Kidney (tissue), 14 donors: ENCODE measurements around the gene TIMD4. TPM values are rescaled to one million over a fixed set of nuclear protein-coding genes. Genes with fewer than 3 reads are reported as not detected.

Experiments used
- DNase-seq, 5 donors: peaks; one replicate each; pipeline ENCODE4 v3.0.0-alpha.2; 2013 to 2020
- FAIRE-seq: peaks from 2 replicates; lab custom pipeline; 2012; peaks lifted over from hg19 to GRCh38; lab: Jason Lieb, UNC
- H3K27ac ChIP-seq, 2 donors: one replicate each; pipeline ENCODE4 v1.7.0; 2013; ENCODE audit warnings: low read depth in 2 of 2, low read length in 2 of 2, inconsistent platforms in 1 of 2
- H3K27me3 ChIP-seq: one replicate; pipeline ENCODE4 v1.7.1; 2013; ENCODE audit warnings: low read length, inconsistent platforms; ENCODE audit not compliant: control insufficient read depth, insufficient read depth
- H3K36me3 ChIP-seq, 3 donors: one replicate each; pipeline versions ENCODE4 v1.7.0 to v1.7.1; 2013; ENCODE audit warnings: low read length in 3 of 3, control low read depth in 1 of 3, inconsistent platforms in 1 of 3; ENCODE audit not compliant: insufficient read depth in 3 of 3, control insufficient read depth in 2 of 3
- H3K4me1 ChIP-seq, 3 donors: one replicate each; pipeline versions ENCODE4 v1.7.0 to v1.7.1; 2013; ENCODE audit warnings: low read length in 3 of 3, inconsistent platforms in 1 of 3, low read depth in 1 of 3; ENCODE audit not compliant: control insufficient read depth in 2 of 3, insufficient read depth in 2 of 3
- H3K4me3 ChIP-seq, 3 donors: one replicate each; pipeline versions ENCODE4 v1.7.0 to v1.8.1; 2013; ENCODE audit warnings: low read length in 3 of 3, control low read depth in 1 of 3, inconsistent platforms in 1 of 3
- H3K9ac ChIP-seq, 3 donors: one replicate each; pipeline versions ENCODE4 v1.7.0 to v1.7.1; 2013; ENCODE audit warnings: low read length in 3 of 3, control low read depth in 1 of 3, inconsistent platforms in 1 of 3
- H3K9me3 ChIP-seq, 3 donors: one replicate each; pipeline versions ENCODE4 v1.7.0 to v1.7.1; 2013; ENCODE audit warnings: low read length in 3 of 3, control low read depth in 1 of 3, inconsistent platforms in 1 of 3; ENCODE audit not compliant: control insufficient read depth in 2 of 3, insufficient read depth in 1 of 3
- intact Hi-C: fragments of 100-400 bp; cut with DNase I; formaldehyde crosslinking; loops from one replicate; pipeline ENCODE4 v1.11.1; 2022
- polyA plus RNA-seq: library from polyadenylated mRNA; stranded (reverse); fragments of 350-450 nt; fragmentation: Illumina TruSeq; extraction: RNeasy Lipid Tissue Mini Kit (QIAGEN cat#74804); gene quantifications from one replicate; pipeline ENCODE4 v1.2.3, GENCODE V29; 2014; ENCODE audit warnings: low read depth, low replicate concordance; ENCODE audit not compliant: insufficient read depth
- total RNA-seq: library from RNA; stranded (reverse); fragmentation: NEBNext Ultra II Directional; extraction: Animal tissue kit (Norgen Biotek cat#: 25700); gene quantifications from one replicate; pipeline ENCODE4 v1.2.1, GENCODE V29; 2021
- TF ChIP-seq, protein P1 (sequence below): IDR thresholded peaks from 3 replicates; pipeline ENCODE4 v1.5.1; 2012; ENCODE audit warnings: mild to moderate bottlenecking, moderate library complexity, borderline replicate concordance; ENCODE audit not compliant: insufficient read depth; ENCODE audit errors: extremely low read depth
- donor health status: control.
- donor health status: control.
- donor health status: control.
- donor health status: control.
- donor health status: control.
- donor health status: DM: yes; HTN: yes; CAD: no.
- donor health status: Normal renal cell carcinoma (clear cell type).

The TIMD4 gene
- total and polyA plus RNA-seq, 2 donors from 2014 or later = 2.3 to 8.0 TPM

DNA sequence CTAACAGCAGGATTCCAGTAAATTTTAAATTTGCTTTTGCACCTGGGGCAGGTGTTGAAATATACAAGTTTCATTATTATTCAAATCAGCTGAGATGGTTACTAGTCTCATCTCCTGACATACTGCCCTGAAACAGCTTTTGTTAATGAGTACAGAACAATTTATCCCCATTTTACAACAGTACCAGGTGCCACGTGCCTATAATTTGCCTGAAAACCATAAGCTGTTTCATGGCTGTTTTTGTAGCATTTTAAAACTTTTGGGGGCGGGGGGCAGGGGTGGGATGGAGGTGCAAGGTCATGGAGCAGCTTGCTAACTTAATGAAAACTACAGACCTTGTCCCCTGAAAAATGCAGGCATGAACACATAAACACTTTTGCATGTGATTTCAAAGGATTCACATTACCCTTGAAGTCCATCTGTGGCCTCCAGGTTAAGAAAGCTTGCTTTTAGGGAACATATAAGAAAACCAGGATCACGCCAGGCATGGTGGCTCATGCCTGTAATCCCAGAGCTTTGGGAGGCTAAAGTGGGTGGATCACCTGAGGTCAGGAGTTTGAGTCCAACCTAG, 42.1 kb downstream of the TIMD4 start:
- H3K9ac ChIP-seq = no peak overlapping the region
- intact Hi-C loops = no loop called here
- H3K27ac ChIP-seq = no peak overlapping the region
- no peak overlapping the region for H3K4me3 ChIP-seq
- TF ChIP-seq, protein P1, sequence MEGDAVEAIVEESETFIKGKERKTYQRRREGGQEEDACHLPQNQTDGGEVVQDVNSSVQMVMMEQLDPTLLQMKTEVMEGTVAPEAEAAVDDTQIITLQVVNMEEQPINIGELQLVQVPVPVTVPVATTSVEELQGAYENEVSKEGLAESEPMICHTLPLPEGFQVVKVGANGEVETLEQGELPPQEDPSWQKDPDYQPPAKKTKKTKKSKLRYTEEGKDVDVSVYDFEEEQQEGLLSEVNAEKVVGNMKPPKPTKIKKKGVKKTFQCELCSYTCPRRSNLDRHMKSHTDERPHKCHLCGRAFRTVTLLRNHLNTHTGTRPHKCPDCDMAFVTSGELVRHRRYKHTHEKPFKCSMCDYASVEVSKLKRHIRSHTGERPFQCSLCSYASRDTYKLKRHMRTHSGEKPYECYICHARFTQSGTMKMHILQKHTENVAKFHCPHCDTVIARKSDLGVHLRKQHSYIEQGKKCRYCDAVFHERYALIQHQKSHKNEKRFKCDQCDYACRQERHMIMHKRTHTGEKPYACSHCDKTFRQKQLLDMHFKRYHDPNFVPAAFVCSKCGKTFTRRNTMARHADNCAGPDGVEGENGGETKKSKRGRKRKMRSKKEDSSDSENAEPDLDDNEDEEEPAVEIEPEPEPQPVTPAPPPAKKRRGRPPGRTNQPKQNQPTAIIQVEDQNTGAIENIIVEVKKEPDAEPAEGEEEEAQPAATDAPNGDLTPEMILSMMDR = no peak
- H3K9me3 ChIP-seq = no peaks in the 10 kb centered on the region
- no peaks in the 10 kb centered on the region for H3K4me1 ChIP-seq
- no peak for FAIRE-seq
- no peaks in the 10 kb centered on the region for H3K27me3 ChIP-seq
- H3K36me3 ChIP-seq = no peaks in the 10 kb centered on the region
- no peak for DNase-seq

DNA sequence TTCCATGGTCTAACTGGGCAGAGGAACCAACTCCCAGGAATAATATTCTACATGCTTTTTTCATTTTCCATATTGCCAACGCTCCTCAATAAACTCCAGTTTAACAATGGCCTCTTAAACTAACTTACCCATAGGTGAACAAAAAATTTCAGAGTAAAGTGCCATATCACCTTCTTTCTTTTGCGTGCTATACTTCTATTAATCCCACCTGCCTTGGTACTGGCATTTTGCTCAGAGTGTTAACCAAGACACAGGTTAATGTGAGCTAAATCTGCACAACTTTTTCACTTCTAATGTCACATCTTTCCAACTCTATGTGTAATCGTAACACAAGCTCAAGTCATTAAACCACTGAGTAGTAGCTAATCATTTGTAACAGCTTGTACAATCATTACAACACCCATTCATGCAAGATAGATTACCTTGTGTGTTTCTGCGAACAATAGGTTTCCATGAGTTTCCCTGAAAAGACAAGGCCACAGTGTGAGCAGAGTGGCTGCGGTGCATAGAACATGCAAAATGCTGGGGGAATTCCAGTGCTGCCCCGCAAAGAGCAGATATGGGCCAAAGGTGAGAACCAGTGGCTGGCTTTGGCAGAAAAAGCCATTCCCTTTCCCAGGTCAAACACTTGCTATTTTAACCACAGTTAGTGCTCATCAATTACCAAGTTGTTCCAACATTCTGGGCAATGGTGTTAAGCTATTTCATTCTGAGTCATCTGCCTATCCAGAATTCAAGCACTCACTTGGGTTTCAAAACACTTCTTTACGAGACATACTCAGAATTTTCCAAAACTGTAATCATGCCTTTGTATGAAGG, 42.8 kb downstream of the TIMD4 start:
- Histone ChIP-seq H3K36me3 (no peaks in the 10 kb centered on the region), H3K9ac (no peak overlapping the region), H3K27ac (no peak overlapping the region), H3K9me3 (no peaks in the 10 kb centered on the region), H3K4me1 (no peaks in the 10 kb centered on the region), H3K4me3 (no peak overlapping the region), H3K27me3 (no peaks in the 10 kb centered on the region)
- FAIRE-seq (no peak), DNase-seq (peak in 3 of 5 donors; percentile 11 to 50 (median 40))
- intact Hi-C loops = no loop called here
- TF ChIP-seq, protein P1 = no peak

DNA sequence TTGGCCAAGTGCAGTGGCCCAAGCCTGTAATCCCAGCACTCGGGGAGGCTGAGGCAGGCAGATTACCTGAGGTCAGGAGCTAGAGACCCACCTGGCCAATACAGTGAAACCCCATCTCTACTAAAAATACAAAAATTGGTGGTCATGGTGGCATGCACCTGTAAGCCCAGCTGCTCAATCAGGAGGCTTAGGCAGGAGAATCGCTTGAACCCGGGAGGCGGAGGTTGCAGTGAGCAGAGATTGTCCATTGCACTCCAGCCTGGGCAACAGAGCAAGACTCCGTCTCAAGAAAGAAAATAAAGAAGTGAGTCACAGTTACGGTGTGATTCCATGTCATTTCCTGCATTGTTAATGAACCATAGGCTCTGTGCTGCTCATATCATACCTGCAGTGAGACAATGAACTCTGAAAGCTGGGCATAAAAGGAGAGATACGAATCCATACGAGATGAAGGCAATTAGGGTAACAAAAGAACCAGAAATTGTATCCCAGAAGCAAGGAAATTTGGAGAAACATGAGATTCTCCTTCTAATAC, 44.6 kb downstream of the TIMD4 start:
- Histone ChIP-seq H3K4me3 (no peak overlapping the region), H3K36me3 (no peaks in the 10 kb centered on the region), H3K9ac (no peak overlapping the region), H3K9me3 (no peaks in the 10 kb centered on the region), H3K27ac (no peak overlapping the region), H3K27me3 (no peaks in the 10 kb centered on the region), H3K4me1 (no peaks in the 10 kb centered on the region)
- no peak for FAIRE-seq
- TF ChIP-seq, protein P1 = no peak
- DNase-seq = no peak
- intact Hi-C loops = no loop called here
